PC-3 (cell line): ENCODE results near the gene NELFA. TPM values are rescaled to one million over a fixed set of nuclear protein-coding genes. Genes with fewer than 3 reads are reported as not detected.

Experiments
- ATAC-seq: fragments of 200-7000 bp; cut with Tn5 transposase; 2 replicates; pipeline ENCODE4 v1.9.1; 2020; ENCODE audit warnings: mild to moderate bottlenecking, moderate library complexity
- BruUV-seq: library from RNA; stranded (reverse); fragments of 400-500 nt; replicated peaks from 2 replicates; lab custom pipeline; 2021; lab: Mats Ljungman, UMichigan
- CTCF ChIA-PET: fragments of 300-600 bp; sonication (Branson Sonifier 250); formaldehyde crosslinking; loops from one replicate; lab custom pipeline; 2022; ENCODE audit warnings: antibody characterized with exemption; lab: Charles Lee
- POLR2A ChIA-PET: fragments of 300-600 bp; sonication (Branson Sonifier 250); formaldehyde crosslinking; loops from one replicate; lab custom pipeline; 2022; ENCODE audit warnings: antibody characterized with exemption; ENCODE audit not compliant: unreplicated experiment; lab: Charles Lee
- DNase-seq: peaks from one replicate; pipeline ENCODE4 v3.0.0-alpha.2; 2015
- H2AFZ ChIP-seq: fragments of 300-600 bp; sonication (generic); 2 replicates; pipeline ENCODE4 v1.6.0; 2016; ENCODE audit warnings: antibody characterized with exemption, low read length
- H3F3A ChIP-seq: fragments of 300-600 bp; sonication (generic); one replicate; pipeline ENCODE4 v1.6.0; 2017; ENCODE audit warnings: antibody characterized with exemption, low read length, control low read depth, mild to moderate bottlenecking; ENCODE audit not compliant: unreplicated experiment
- H3K27ac ChIP-seq: fragments of 300-600 bp; sonication (generic); 2 replicates; pipeline ENCODE4 v1.5.1; 2016; ENCODE audit warnings: mild to moderate bottlenecking, low read length
- H3K27me3 ChIP-seq: fragments of 300-600 bp; sonication (generic); 2 replicates; pipeline ENCODE4 v1.6.1; 2016; ENCODE audit warnings: low read length, mixed read lengths
- H3K36me3 ChIP-seq: fragments of 300-600 bp; sonication (generic); 2 replicates; pipeline ENCODE4 v1.6.1; 2016; ENCODE audit warnings: low read depth, mixed run types, low read length, mixed read lengths
- H3K4me1 ChIP-seq: fragments of 300-600 bp; sonication (generic); 2 replicates; pipeline ENCODE4 v1.5.1; 2016; ENCODE audit warnings: low read length; ENCODE audit not compliant: insufficient read depth
- H3K4me2 ChIP-seq: fragments of 300-600 bp; sonication (generic); 2 replicates; pipeline ENCODE4 v1.6.0; 2016; ENCODE audit warnings: low read length
- H3K4me3 ChIP-seq: fragments of 300-600 bp; sonication (generic); 2 replicates; pipeline ENCODE4 v1.5.1; 2016; ENCODE audit warnings: mild to moderate bottlenecking, low read length, mixed read lengths
- H3K79me2 ChIP-seq: fragments of 300-600 bp; sonication (generic); 2 replicates; pipeline ENCODE4 v1.6.1; 2017; ENCODE audit warnings: low read length, mixed read lengths
- H3K9ac ChIP-seq: fragments of 300-600 bp; sonication (generic); 2 replicates; pipeline ENCODE4 v1.6.0; 2016; ENCODE audit warnings: mild to moderate bottlenecking, low read length
- H3K9me2 ChIP-seq: fragments of 300-600 bp; sonication (generic); replicated peaks from 2 replicates; pipeline ENCODE4 v1.6.1; 2016; ENCODE audit warnings: mixed run types, low read length, mixed read lengths
- H3K9me3 ChIP-seq: fragments of 300-600 bp; sonication (generic); 2 replicates; pipeline ENCODE4 v1.6.1; 2016; ENCODE audit warnings: low read length, mixed read lengths
- H4K20me1 ChIP-seq: fragments of 300-600 bp; sonication (generic); 2 replicates; pipeline ENCODE4 v1.6.1; 2016; ENCODE audit warnings: low read length, mixed read lengths
- CTCF ChIP-seq: fragments of 300-600 bp; sonication (generic); conservative IDR thresholded peaks from 2 replicates; pipeline ENCODE4 v1.5.1; 2017; ENCODE audit warnings: antibody characterized with exemption, low read depth, mild to moderate bottlenecking, low read length
- EZH2 ChIP-seq: fragments of 300-600 bp; sonication (generic); IDR thresholded peaks from one replicate; pipeline ENCODE4 v1.6.1; 2017; ENCODE audit warnings: antibody characterized with exemption, mild to moderate bottlenecking, low read length; ENCODE audit not compliant: unreplicated experiment
- EZH2phosphoT487 ChIP-seq: fragments of 300-600 bp; sonication (generic); IDR thresholded peaks from 2 replicates; pipeline ENCODE4 v1.6.1; 2018; ENCODE audit warnings: mild to moderate bottlenecking, antibody characterized with exemption, low read length, borderline replicate concordance
- intact Hi-C: fragments of 100-400 bp; cut with micrococcal nuclease; formaldehyde crosslinking; loops from 2 replicates; pipeline ENCODE4 v1.9.0; 2023
- total RNA-seq: library from RNA; depleted of rRNA; stranded (reverse); fragments of >200 nt; gene quantifications from 2 replicates; pipeline ENCODE4 v1.2.3, GENCODE V29; 2014

Gene NELFA
- total RNA-seq, 1 experiment from 2014 or later, result 30.0 TPM

GRCh38 chr4:2051086-2051485, 42.3 kb upstream of the NELFA start:
- ATAC-seq (no peak), DNase-seq (no peak)
- H2AFZ ChIP-seq, result no peak overlapping the region
- no peaks in the 10 kb centered on the region for H3K27me3 ChIP-seq
- no peaks in the 10 kb centered on the region for H3K36me3 ChIP-seq
- H3K9me2 ChIP-seq, result no peaks in the 10 kb centered on the region
- no peaks in the 10 kb centered on the region for H3K79me2 ChIP-seq
- H3K27ac ChIP-seq, result no peak overlapping the region
- no peaks in the 10 kb centered on the region; the same call in 1 of the 2 replicates for H3K4me1 ChIP-seq
- ChIA-PET CTCF (no interaction called here), POLR2A (no interaction called here)
- no peak overlapping the region for H3K4me3 ChIP-seq
- TF ChIP-seq CTCF, result no peak
- TF ChIP-seq EZH2, result no peak
- no peak for TF ChIP-seq EZH2phosphoT487
- H3K9me3 ChIP-seq, result no peaks in the 10 kb centered on the region
- intact Hi-C loops, result no loop called here
- no peak overlapping the region for H3K9ac ChIP-seq
- no peaks in the 10 kb centered on the region for H3F3A ChIP-seq
- H3K4me2 ChIP-seq, result no peak overlapping the region
- no TSS peak for BruUV-seq
- H4K20me1 ChIP-seq, result no peaks in the 10 kb centered on the region

DNA sequence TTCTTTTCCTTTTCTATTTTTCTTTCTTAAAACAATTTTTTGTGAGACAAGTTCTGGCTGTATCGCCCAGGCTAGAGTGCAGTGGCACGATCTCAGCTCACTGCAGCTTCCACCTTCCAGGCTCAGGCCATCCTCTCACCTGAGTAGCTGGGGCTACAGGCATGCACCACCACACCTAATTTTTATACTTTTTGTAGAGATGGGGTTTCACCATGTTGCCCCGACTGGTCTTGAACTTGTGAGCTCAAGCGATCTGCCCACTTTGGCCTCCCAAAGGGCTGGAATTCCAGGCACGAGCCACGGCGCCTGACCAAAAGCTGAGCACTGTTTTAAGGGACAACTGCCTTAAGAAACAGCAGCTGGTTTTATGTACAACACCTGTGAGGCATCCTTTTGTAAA, 41.0 kb upstream of the NELFA start:
- DNase-seq, result no peak
- BruUV-seq, result no TSS peak

More for the DNA sequence above, 41.0 kb upstream of the NELFA start:
- intact Hi-C loops, result no loop called here
- Histone ChIP-seq H2AFZ (no peak overlapping the region), H3K36me3 (no peaks in the 10 kb centered on the region), H3K4me2 (no peak overlapping the region), H4K20me1 (no peaks in the 10 kb centered on the region), H3K9ac (no peak overlapping the region), H3K9me3 (no peaks in the 10 kb centered on the region), H3K9me2 (no peaks in the 10 kb centered on the region), H3K27me3 (no peaks in the 10 kb centered on the region), H3K4me3 (no peak overlapping the region), H3F3A (no peaks in the 10 kb centered on the region), H3K4me1 (peaks cover 7% of the 10 kb centered on the region; the same call in 1 of the 2 replicates), H3K27ac (no peak overlapping the region), H3K79me2 (no peaks in the 10 kb centered on the region)
- no peak for ATAC-seq
- POLR2A ChIA-PET, result no interaction called here
- TF ChIP-seq EZH2phosphoT487 (no peak), EZH2 (no peak), CTCF (no peak)
- CTCF ChIA-PET, result no interaction called here
